Heart left ventricle (tissue), 13 donors: ENCODE measurements around the gene RAB1A.

Experiments
- CTCF ChIP-seq, 12 donors: fragments of 200-600 bp; sonication (generic) in 4 of 12; IDR thresholded peaks; one replicate each; pipeline versions ENCODE4 v1.5.0 to v1.8.0; 2018 to 2022; ENCODE audit warnings: antibody characterized with exemption in 12 of 12, mild to moderate bottlenecking in 5 of 12
- POLR2A ChIP-seq, 2 donors: fragments of 450-650 bp; IDR thresholded peaks; one replicate each; pipeline ENCODE4 v1.6.1; 2017; ENCODE audit warnings: antibody characterized with exemption in 2 of 2, mild to moderate bottlenecking in 2 of 2, moderate library complexity in 2 of 2
- donor health status: ischemic (EF 13 %, LVEDD 7.1; RV severe dilation, severe dysfunction).
- donor health status: DM: no; HTN: yes; CAD: no.
- donor health status: DM: no; HTN: no; CAD: no.
- donor health status: ischemic (EF 25% LVEDD 6.9; RV normal size, moderate dysfunction).
- donor health status: ischemic (EF 25% LVEDD 5.7; RV mildly dilated, moderate dysfunction).
- donor health status: ischemic (EF 35%, LVEDD 5.7; RV mildly dilated, moderate dysfunction).
- donor health status: nonischemic (EF 11% LVEDD 7.7; RV severe dilation, severe dysfunction).
- donor health status: DM: yes; HTN: yes; CAD: no.
- donor health status: PGD.
- donor health status: ischemic (EF 29% LVEDD 5.4; RV normal size, mild dysfunction).
- donor health status: nonischemic (EF 23%, LVEDD 6.1; RV moderate dilation, normal function).

GRCh38 chr2:65159906-65160305, 30.0 kb upstream of the RAB1A start:
- TF ChIP-seq CTCF (IDR thresholded peaks at IDR 0.05) (no peak), POLR2A (IDR thresholded peaks at IDR 0.05) (no peak)
